ENCODE data around the gene IL1B.
"Not testable (repeated sequence)": the region's sequence is repeated elsewhere in the genome, so short reads cannot be mapped to it uniquely, and the experiment has no call there.

The IL1B gene

GRCh38 chr2:112836695-112837117 is at the start of gene IL1B:
TSS of gene IL1B (minus strand) at chr2:112836779. CDS start at chr2:112836229, 550 bp downstream.
- DNase-seq (ENCODE audit: low read depth, low spot score), result no peak

DNA sequence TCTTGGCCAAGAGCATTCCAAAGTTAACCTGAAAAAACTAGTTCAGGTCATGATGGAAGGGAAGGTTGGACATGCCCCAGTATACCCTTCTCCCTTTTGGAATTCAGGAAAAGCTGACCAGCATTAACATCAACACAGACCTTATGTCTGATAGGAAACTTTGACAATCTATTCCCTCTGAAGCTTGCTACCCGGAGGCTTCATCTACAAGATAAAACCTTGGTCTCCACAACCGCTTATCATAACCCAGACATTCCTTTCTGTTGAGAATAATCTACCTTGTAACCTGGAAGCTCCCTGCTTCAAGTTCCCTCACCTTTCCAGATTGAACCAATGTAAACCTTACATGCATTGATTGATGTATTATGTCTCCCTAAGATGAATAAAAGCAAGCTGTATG is 49.7 kb upstream of the IL1B start:
- DNase-seq (ENCODE audit: low read depth, low spot score), result no peak

DNA sequence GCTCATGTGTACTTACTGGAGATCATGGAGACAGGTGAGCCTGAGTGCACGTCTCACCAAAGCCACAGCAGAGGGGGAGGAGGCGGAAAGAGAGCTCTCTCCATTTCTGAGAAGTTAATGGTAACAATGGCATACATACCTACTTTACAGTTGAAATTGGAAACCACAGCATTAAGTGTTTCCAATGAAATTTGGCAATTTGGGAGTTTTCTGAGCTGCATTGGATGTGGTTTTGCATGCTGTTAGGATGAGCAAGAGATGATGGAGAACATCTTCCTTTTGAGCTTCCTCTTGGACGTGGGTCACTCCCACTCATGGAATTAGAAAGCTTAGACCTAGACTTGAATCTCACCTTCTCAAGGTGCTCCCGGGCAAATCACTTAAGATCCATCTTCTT is 48.9 kb upstream of the IL1B start:
- no peak for DNase-seq (ENCODE audit: low read depth, low spot score)

GRCh38 chr2:112884869-112885505 is 48.4 kb upstream of the IL1B start:
- DNase-seq (ENCODE audit: low read depth, low spot score), result peak; percentile 43

- no peak for DNase-seq (ENCODE audit: low read depth, low spot score)
Measured at GRCh38 chr2:112883669-112884068, 47.1 kb upstream of the IL1B start.

DNA sequence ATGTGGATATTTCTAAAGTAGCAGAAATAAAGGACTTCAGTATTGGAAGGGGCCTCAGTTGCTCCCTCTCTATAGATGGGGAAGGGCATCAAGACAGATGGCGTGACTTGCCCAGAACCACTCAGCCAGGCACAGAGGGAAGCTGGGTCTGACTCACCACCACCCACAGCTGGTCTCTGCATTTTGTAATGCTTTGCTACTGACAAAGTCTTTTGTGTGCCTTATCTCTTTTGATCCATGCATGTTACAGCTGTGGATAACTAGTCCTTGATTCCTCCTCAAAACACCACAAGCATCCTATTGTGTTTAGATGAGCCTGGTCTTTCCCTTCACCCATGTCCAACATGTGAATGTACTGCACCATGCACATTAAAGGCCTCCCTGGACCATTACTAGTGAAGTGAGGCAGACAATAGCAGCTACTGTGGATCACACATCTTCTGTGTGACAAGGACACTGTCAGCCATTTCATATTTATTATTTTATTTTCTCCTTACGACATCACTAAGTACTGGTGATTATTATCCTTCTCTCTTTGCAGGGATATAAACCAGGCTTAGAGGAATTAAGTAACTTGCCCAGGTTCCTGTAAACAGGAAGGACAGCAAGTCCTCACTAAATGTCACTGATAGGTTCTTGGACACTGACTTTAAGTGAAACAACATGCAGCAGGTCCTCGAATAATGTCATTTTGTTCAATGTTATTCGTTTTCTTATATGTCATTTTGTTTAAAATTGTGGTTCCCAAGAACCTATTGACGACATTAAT is 44.8 kb upstream of the IL1B start:
- no peak for DNase-seq (ENCODE audit: low read depth, low spot score)

DNA sequence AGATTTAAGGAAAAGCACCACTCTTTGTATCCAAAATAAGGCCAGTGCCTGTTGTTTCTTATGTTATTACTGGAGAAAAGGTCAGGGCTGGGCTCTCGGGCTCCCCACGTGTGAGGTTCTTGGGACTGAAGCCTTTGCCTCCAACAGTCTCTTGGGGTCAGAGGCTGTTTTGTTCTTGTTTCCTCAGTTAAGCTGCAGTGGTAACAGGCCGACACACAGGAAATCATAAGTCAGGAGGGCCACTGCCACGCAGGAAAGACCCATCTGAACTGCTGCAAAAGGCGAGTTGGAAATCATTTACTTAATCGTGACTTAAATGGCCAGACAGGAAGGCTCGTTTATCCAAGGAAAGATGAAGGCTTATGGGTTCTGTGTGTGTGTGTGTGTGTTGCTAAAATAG is 44.1 kb upstream of the IL1B start:
- no peak for DNase-seq (ENCODE audit: low read depth, low spot score)

- no peak for DNase-seq (ENCODE audit: low read depth, low spot score)
Measured at GRCh38 chr2:112880091-112880531, 43.5 kb upstream of the IL1B start.

DNA sequence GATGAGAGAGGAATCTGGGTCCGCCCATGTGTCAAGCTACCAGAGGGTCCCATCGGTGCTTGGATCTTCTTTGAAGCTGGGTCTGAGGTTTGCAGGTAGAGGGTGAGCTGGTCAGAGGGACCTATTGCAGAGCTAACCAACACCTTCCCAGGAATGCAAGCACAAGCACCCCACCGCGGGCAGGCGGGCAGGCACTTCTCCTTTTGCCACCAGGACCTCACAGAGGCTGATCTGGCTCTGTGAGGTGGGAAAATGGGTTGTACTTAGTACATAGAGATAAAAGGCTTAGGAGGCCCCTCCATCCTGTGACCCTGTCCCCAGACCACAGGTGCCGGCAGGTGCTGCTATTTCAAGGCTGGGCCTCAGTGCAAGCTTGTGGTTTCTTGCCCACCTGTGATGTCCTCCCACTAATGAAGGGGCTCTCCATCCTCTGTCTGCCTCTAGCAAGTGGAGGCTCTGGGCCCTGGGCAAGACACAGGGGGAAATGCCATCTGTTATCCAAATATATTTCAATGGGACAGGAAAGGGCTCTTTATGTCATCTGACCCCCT is 43.0 kb upstream of the IL1B start:
- DNase-seq (ENCODE audit: low read depth, low spot score), result no peak

DNA sequence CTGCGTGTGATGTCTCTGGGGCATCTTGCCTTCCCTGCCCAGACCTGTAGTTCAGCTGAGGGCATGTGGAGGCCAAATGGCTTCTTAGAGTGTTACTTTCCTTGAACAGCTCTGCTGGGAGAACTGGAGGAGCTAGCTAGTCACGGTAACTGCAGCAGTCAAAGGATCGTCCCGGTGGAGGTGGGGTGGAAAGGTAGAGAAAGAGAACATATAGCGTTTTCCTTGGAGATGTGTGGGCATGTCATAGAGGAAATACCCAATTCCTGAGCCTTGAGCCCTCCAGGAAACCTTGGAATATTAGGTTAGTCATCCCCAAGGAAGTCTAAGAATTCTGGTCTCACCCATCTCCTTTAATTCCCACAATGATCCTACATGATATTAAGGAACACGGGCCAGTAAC is 40.8 kb upstream of the IL1B start:
- DNase-seq (ENCODE audit: low read depth, low spot score), result no peak

DNA sequence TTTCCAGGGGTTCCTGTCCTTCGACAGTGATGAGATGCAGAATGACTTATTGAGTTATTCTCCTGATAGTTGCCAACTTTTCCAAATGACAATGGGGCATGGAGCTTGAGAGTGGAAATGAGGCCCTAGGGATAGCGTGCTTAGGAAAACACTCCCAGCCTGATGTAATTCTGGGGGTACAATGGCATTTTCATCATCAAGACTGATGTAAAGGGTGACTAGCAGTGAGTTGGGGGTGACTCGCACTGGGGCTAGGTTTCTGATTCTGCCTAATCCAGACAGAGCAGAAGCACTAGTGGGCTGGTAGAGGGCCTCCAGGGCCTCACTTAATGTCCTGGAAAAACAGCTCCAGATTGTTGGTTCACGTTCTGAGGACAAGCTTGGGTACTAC is 40.4 kb upstream of the IL1B start:
- no peak for DNase-seq (ENCODE audit: low read depth, low spot score)

- DNase-seq (ENCODE audit: low read depth, low spot score), result no peak
Measured at GRCh38 chr2:112876257-112876970, 39.8 kb upstream of the IL1B start.

GRCh38 chr2:112870841-112871835 is 34.6 kb upstream of the IL1B start:
- no peak for DNase-seq (ENCODE audit: low read depth, low spot score)

- no peak for DNase-seq (ENCODE audit: low read depth, low spot score)
Measured at GRCh38 chr2:112869258-112869842, 32.8 kb upstream of the IL1B start.

- DNase-seq (ENCODE audit: low read depth, low spot score), result no peak
Measured at GRCh38 chr2:112867701-112868631, 31.4 kb upstream of the IL1B start.

- DNase-seq (ENCODE audit: low read depth, low spot score), result no peak
Measured at GRCh38 chr2:112866128-112866835, 29.7 kb upstream of the IL1B start.

GRCh38 chr2:112864072-112864471 is 27.5 kb upstream of the IL1B start:
- no peak for DNase-seq (ENCODE audit: low read depth, low spot score)

GRCh38 chr2:112859406-112860183 is 23.0 kb upstream of the IL1B start:
- DNase-seq (ENCODE audit: low read depth, low spot score), result not testable (repeated sequence)

Data from activated CD4-positive, CD25-positive, alpha-beta regulatory T cell treated with anti-CD3 and anti-CD28 coated beads, Interleukin-2, amount 50 U/mL, for 16 hours (primary cell).